HUDEP-2 (cell line): ENCODE data around the gene FYB1.
"Not testable (repeated sequence)": the region's sequence is repeated elsewhere in the genome, so short reads cannot be mapped to it uniquely, and the experiment has no call there.

Experiments used
- DNase-seq, 76 experiments: peaks; one replicate each; lab custom pipeline; 2025; ENCODE audit not compliant: unreplicated experiment in 76 of 76; lab: John Stamatoyannopoulos, UW

Gene FYB1

DNA sequence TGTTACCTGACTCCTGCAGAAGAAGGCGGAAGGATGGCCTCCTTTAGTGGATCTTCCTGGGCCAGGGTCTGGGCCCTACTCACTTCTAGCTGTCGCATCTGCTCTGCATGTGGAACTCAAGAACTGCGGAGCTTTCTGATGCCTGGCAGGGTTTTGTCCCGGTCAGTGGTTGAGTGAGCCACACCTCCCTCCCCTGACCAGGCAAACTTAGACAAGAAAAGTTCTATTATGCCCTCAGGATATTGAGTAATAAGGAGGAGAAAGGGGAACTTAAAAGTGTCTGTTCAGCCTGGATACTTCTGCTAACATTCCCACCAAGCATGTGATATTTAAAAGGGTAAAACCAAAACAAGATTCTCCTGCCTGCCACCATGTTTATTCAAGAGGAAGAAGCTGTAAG, at the start of gene FYB1:
FYB1 (minus strand) TSS at position 127 of the 400 bp plus-strand sequence. CDS start 16,603 bp downstream, outside the sequence.
- no peak for DNase-seq

- DNase-seq, result no peak
Observed at GRCh38 chr5:39267186-39267585, 47.8 kb upstream of the FYB1 start.

DNA sequence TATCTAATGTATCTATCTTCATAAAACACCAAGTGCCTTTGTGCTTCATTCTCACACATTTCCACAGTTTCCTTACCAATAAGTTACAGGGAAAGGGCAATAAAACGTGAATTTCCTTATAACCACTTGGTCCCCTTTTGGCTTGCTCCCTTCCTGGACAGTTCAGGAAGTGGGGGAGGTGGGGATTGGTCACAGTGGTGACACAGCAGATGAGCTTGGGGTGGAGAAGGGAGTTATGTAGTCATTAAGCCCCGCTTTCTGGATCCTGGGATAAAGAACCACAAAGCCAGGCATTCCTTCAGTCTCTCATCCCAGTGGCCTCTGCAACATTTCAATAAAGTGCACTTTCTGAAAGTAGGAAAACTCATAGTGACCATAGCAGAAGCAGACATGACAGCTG, 47.1 kb upstream of the FYB1 start:
- no peak for DNase-seq

DNA sequence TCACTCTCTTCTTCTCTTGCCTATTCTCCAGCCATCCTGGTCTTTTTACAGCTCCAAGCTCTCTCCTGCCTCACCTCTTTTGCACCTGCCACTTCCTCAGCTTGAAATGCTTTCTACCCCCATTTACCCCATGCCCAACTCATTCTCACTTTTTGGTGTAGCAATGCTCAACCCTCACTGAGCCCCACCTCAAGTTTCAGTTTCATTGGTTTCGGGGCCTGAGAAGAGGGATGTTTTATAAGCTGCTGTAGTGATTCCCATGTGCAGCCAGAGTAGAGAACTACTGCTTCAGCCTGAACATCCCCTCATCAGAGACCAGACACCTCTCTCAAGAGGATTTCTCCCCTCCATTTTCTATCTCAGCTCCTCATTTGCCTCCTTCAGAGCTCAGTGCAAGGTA, 45.2 kb upstream of the FYB1 start:
- no peak for DNase-seq

GRCh38 chr5:39262981-39263380, 43.6 kb upstream of the FYB1 start:
- no peak for DNase-seq

- no peak for DNase-seq
Observed at GRCh38 chr5:39260095-39260494, 40.7 kb upstream of the FYB1 start.

DNA sequence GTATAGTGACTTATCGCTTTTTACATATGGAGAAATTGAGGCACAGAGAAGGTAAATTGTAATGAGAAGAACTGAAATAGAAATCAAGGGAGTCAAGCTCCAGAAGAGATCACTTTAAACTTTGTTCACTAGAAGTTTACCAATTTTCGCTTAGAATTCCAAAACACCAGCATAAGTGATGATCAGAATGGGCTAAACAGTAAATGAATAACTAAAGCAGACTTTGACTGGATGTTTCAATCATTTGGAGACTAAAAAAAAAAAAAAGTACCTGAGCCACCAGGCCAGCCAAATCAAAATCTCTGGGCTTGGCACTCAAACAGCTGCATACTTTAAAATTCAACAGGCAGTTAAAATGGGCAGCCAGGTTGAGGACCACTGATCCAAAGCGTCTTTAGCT, 38.2 kb upstream of the FYB1 start:
- no peak for DNase-seq

DNA sequence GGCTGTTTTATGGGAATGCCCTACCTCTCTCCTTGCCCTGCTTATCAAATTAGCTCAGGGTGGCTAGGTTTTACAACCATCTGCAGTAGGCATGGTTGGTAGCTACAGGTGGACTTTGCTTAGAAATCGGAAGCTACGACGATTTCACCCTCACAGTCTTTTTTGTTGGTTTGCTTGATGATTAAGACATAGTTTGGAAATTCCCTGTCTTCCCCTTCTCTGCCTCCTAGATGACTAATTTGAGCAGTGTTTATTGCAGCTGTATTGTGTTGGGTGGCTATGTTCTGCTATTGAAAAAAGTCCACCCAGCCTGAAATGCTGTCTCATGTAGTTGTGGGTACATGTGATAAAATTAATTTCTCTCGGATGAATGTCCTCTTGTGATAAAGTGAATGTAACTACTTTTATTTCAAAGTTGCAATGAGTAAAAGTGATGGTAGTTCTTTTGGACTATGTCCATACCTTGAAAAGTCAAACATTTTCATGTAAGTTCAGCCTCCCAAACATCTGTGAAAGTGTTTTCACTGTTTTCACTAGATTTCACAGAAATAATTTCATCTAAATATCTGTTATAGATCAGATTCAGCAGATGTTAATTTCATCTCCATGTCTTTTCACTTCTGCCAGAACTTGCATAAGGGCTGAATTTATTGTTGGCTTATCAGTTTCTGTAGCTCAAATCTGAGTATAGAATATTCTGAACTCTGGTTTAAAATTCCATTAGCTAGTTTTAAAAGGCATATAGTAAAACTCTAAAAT, 37.3 kb upstream of the FYB1 start:
- DNase-seq, result no peak

- no peak for DNase-seq
Observed at GRCh38 chr5:39255406-39255805, 36.0 kb upstream of the FYB1 start.

GRCh38 chr5:39254671-39255070, 35.3 kb upstream of the FYB1 start:
- DNase-seq, result no peak

DNA sequence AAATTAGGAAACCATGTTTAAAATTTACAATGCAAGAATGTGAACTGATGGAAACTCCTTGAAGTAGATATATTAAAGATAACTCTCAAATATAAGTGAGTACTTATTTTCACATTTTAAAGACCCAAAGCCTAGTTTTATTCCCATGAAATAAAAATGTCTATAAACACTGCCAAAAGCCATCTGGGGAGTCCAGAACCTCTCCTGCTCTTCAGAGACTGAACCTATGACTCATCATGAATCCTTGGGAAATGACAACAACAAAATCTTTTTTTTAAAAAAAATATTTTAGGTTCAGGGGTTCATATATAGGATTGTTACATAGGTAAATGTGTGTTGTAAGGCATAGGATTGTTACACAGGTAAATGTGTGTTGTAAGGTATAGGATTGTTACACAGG, 33.8 kb upstream of the FYB1 start:
- DNase-seq, result no peak

- DNase-seq, result no peak
Observed at GRCh38 chr5:39249564-39250274, 30.4 kb upstream of the FYB1 start.

- no peak for DNase-seq
Observed at GRCh38 chr5:39249069-39249468, 29.7 kb upstream of the FYB1 start.

- DNase-seq, result no peak
Observed at GRCh38 chr5:39240750-39241149, 21.4 kb upstream of the FYB1 start.

DNA sequence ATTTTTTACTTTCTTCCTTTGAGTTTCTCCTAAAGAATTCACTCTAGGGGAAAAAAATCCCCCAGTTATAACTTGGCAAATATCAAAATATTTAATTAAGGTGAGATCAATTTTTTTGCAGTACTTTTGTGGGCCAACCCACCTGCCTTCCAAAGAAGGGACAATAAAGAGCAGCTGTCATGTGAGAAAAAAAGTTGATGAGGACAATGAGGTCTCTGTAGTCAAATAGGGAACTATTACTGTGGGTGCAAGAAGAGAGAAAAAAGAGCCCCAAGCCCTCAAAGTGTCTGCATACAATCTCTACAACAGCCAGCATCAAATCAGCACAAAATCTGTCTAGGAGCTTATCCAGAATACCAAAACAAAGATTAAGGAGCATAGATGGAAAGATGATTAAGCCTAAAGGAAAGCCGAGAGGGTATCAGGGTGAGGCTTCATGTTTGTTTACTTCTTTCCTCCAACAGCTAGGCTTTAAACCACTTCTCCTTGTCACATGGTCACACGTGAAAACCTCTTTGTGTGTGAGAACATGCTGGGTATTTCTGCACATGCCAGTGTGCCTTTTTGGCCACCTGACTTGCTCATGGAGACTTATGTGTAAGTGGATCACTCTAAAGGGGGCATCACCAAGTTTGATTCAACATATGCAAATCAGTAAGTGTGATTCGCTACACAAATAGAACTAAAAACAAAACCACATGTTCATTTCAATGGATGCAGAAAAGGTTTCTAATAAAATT, 19.2 kb upstream of the FYB1 start:
- DNase-seq, result no peak

- DNase-seq, result no peak
Observed at GRCh38 chr5:39236718-39237117, 17.4 kb upstream of the FYB1 start.

GRCh38 chr5:39235648-39236047, 16.3 kb upstream of the FYB1 start:
- no peak for DNase-seq

DNA sequence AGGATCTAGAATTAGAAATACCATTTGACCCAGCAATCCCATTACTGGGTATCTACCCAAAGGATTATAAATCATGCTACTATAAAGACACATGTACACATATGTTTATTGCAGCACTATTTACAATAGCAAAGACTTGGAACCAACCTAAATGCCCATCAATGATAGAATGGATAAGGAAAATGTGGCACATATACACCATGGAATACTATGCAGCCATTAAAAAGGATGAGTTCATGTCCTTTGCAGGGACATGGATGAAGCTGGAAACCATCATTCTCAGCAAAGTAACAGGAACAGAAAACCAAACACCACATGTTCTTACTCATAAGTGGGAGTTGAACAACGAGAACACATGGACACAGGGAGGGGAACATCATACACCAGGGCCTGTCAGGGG, 15.1 kb upstream of the FYB1 start:
- not testable (repeated sequence) for DNase-seq

GRCh38 chr5:39233783-39234182, 14.4 kb upstream of the FYB1 start:
- DNase-seq, result no peak

GRCh38 chr5:39231705-39232525, 12.6 kb upstream of the FYB1 start:
- no peak for DNase-seq

- DNase-seq, result no peak
Observed at GRCh38 chr5:39228596-39228995, 9.2 kb upstream of the FYB1 start.
